Fibroblast of villous mesenchyme (primary cell): ENCODE data around the gene MIOX. TPM values are rescaled to one million over a fixed set of nuclear protein-coding genes. Genes with fewer than 3 reads are reported as not detected.
A peak's percentile ranks its signal among the peaks of the same experiment; 100 is the strongest.

ENCODE experiments used
- DNase-seq: peaks from one replicate; pipeline ENCODE4 v3.0.0-alpha.2; 2010; ENCODE audit warnings: low read depth
- H3K4me3 ChIP-seq: 2 replicates; pipeline ENCODE4 v1.5.1; 2011; ENCODE audit warnings: low read depth, mild to moderate bottlenecking, low read length
- total RNA-seq: library from RNA; depleted of rRNA; stranded (reverse); fragments of >200 nt; gene quantifications from 2 replicates; pipeline ENCODE4 v1.2.3, GENCODE V29; 2012
- TF ChIP-seq, protein P1 (sequence below): IDR thresholded peaks from 2 replicates; pipeline ENCODE4 v1.5.1; 2012; ENCODE audit warnings: low read depth, mild to moderate bottlenecking, low read length; ENCODE audit not compliant: insufficient read depth

MIOX gene
- total RNA-seq, 1 donor = not detected

- peak; percentile 73 for DNase-seq
- TF ChIP-seq, protein P1, sequence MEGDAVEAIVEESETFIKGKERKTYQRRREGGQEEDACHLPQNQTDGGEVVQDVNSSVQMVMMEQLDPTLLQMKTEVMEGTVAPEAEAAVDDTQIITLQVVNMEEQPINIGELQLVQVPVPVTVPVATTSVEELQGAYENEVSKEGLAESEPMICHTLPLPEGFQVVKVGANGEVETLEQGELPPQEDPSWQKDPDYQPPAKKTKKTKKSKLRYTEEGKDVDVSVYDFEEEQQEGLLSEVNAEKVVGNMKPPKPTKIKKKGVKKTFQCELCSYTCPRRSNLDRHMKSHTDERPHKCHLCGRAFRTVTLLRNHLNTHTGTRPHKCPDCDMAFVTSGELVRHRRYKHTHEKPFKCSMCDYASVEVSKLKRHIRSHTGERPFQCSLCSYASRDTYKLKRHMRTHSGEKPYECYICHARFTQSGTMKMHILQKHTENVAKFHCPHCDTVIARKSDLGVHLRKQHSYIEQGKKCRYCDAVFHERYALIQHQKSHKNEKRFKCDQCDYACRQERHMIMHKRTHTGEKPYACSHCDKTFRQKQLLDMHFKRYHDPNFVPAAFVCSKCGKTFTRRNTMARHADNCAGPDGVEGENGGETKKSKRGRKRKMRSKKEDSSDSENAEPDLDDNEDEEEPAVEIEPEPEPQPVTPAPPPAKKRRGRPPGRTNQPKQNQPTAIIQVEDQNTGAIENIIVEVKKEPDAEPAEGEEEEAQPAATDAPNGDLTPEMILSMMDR = peak; percentile 53
- peak overlapping the region; percentile 71 for H3K4me3 ChIP-seq
Measured at GRCh38 chr22:50526108-50526833, 39.6 kb downstream of the MIOX start.

DNA sequence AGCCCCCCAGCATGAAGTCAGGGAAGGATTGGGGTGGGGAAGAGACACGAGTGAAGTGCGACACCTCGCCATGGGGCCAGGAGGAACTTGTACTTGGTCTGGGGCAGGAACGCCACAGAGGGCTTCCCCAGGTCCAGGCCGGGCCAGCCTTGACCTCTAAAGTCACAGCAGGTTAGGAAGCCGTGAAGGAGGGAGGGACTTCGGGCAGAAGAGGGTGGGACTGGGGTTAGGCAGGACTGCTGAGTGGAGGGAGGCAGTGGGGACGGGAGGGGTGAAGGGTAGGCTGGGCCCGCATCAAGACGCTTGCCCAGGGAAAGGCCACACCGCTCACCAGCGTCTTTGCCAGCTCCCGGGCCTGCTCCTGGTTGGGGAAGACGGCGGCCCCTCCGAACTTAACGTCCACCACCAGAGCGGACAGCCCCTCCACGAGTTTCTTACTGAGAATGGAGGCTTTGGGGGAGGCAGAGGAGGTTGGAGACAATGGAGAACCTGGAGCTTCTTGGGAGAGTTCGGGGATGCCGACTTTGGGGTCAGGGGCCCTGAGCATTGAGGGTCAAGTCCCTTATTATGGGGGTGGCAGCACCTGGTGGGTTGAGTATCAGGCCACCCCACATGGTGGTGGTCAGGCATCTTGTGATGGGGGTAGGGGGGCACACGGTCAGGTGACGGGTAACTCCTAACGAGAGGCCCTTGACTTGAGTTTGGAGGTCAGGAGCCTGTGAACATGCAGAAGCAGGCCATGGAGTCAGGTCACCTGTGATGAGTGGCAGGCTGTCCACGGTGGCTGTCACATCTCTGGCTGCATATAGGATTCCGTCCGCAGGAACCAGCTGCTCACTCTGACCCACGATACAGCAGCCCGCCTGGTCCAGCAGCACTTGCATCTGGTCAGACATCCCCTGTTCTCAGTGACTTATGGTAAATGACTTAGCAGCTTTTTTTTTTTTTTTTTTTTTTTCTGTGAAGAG is 40.5 kb downstream of the MIOX start:
- peak; percentile 63 for DNase-seq

GRCh38 chr22:50527921-50528681 is 41.4 kb downstream of the MIOX start:
- no peak overlapping the region for H3K4me3 ChIP-seq
- no peak for DNase-seq
- TF ChIP-seq, protein P1 = no peak

More for the DNA sequence above, 40.5 kb downstream of the MIOX start:
- TF ChIP-seq, protein P1 = no peak
- H3K4me3 ChIP-seq = peak overlapping the region; percentile 71

DNA sequence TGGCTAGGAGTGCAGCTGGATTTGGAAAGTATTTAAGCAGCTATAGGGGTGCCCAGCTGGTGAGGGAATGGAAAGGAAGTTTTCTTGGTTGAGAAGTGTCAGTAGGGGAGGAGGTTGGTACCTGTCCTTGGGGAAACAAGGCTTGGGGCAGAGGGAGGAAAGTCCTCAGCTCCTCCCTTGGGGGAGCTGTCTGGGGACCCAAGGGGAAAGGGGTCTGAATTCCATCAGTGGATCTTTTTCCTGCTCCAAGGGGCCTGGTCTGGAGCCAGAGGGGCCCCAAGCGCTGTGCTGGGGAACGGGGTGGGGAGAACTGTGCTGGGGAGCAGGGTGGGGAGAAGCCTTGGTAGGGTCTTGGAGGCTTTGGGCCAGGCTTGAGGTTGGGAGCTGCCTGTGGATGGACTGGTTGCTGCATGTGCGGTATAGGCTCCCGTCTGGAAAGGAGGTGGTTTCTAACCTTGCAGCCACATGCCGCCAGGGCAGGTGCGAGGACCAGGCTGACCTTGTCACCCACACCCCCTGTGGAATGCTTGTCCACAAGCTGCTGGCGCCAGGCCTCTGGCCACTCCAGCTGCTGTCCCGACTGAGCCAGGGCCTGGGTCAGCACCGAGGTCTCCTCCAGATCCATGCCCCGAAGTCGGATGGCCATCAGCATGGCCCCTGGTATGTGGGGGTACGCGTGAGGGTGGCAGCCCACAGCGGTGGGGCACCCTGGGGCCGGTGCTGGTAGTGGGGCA is 42.2 kb downstream of the MIOX start:
- DNase-seq = no peak
- TF ChIP-seq, protein P1 = no peak
- peak overlapping the region; percentile 83 for H3K4me3 ChIP-seq

- DNase-seq = no peak
- TF ChIP-seq, protein P1 = no peak
- H3K4me3 ChIP-seq = peak overlapping the region; percentile 83
Measured at GRCh38 chr22:50529416-50529896, 42.8 kb downstream of the MIOX start.
